NCI-H774 (cell line): ENCODE results near the gene STAT6.

Experiments used
- DNase-seq: peaks from one replicate; lab custom pipeline; 2025; lab: John Stamatoyannopoulos, UW

STAT6 gene

DNA sequence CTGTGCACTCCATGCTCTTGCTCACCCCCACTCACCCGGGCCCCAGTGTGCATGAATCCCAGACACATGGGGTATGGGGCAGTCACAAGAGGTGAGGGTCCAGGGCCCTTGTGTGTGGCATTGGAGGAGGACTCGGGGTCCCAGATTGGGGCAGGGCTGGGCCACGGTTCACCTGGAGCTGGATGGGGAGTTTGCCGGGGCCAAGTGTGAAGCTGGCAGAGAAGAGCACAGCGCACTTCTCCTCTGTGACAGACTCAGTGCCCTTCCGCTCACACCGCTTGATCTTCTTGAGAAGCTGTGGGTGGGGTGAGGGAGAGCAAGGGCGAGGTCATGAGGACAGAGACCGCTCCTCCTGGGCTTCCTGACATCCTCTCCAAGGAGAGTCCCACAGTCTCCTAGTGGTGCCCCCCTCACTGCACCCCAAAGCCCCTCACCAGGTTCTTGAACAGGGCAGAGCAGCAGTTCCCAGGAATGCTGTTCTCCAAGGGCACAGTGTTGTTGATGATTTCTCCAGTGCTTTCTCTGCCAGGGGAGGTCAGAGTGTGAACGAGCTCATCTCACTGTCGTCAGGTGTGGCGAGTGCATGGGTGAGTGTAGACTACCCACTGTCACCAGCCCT is 6.8 kb downstream of the STAT6 start:
- DNase-seq: no peak

GRCh38 chr12:57103856-57104255 is 7.3 kb downstream of the STAT6 start:
- no peak for DNase-seq

DNA sequence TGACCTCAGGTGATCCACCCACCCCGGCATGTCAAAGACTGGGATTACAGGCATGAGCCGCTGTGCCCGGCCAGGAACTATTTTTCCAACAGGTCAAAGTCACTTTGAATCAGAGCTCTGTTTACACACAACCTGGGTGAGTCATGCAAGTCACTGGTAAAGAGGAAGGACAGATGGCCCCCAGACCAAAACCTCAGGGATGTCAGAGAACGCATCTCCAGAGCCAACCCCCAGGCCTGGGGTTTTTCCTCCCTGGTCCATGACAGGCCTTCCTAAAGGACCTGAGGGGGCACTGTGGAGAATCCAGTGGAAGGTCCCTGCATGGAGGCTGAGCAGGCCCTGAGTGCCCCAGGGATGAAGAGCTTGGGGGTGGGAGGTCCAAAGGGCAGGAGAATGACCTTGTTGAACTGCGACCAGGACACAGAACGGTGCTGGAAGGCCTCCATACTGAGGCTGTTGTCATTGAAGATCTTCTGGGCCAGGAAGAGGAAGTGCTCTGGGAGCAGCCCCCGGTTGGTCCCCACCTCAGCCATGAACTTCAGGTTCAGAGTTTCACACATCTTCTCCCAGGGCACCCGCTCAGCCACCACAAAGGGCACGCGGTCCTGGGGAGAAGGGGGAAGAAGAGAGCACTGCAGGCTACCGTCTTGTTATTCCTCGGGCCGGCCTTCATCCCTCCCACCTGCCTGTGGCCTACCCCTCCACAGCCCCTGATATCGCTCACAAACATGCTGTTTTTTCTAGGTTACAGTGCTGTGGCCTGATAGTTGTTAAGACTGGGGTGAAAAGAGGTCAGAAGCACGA is 9.1 kb downstream of the STAT6 start:
- DNase-seq: no peak

DNA sequence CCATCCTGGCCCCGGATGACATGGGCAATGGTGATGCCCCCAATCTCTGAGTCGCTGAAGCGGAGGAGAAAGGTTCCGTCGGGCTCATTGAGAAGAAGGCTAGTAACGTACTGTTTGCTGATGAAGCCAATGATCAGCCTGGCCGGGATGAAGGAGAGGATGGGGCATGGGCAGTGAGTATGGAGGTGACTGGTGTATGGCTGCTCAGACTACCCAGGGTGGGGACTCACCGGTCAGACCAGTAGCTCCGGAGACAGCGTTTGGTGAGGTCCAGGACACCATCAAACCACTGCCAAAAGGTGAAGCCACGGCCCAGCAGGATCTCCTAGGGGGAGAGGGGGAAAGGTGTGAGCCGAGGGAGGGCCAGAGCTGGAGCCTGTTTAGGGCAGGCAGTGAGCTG is 11.4 kb downstream of the STAT6 start:
- no peak for DNase-seq

- no peak for DNase-seq
Observed at GRCh38 chr12:57099047-57099714, 12.0 kb downstream of the STAT6 start.

GRCh38 chr12:57098546-57098945 is 12.6 kb downstream of the STAT6 start:
- DNase-seq: no peak

DNA sequence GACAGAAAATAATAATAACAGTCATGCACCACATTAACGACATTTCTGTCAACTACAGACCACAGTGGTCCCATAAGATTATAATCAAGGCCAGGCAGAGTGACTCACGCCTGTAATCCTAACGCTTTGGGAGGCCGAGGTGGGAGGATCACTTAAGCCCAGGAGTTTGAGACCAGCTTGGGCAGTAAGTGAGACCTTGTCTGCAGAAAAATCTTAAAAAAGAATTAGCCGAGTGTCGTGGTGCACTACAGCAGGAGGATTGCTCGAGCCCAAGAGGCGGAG is 13.7 kb downstream of the STAT6 start:
- DNase-seq: no peak

GRCh38 chr12:57096748-57097553 is 14.2 kb downstream of the STAT6 start:
- DNase-seq: no peak

DNA sequence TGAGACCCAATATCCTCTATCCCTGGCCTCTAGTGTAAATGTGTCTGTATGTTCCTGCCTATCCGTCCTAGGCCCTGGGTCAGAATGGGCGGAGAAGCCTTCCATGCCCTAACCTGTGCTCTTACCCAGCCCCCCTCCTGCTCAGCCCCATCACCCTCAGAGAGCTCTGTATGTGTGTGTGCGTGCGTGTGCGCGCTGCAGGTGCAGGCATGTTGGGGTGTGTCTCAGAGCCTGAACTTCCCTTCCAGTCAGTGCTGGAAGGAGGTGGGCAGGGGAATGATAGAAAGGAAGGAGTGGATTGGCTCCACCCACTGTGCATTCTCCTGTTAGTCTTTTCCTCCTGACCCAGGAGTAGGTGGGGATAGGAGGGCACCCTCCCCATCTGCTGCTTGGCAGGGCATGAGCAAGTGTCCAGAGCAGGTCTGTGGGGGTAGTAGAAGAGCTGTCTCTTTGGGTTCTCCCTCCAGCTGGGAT is 15.0 kb downstream of the STAT6 start:
- DNase-seq: no peak

DNA sequence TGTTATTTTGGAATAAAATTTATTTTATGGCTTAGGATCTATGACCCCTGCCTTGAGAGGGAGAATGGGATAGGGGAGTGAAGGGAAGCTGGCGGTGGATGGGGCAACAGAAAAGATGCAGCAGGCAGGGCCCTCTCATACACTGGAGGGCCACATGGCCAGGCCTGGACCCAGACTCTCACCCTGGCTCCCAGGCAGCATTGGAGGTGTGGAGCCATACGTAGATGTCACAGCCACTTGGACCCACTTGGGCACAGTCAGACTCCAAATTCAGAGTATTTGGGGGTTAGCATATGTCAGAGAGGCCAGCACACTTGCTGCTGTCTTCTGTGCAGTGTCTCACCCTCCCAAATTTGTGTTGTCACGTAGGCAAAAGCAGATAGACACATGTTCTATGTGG is 15.7 kb downstream of the STAT6 start:
- no peak for DNase-seq

DNA sequence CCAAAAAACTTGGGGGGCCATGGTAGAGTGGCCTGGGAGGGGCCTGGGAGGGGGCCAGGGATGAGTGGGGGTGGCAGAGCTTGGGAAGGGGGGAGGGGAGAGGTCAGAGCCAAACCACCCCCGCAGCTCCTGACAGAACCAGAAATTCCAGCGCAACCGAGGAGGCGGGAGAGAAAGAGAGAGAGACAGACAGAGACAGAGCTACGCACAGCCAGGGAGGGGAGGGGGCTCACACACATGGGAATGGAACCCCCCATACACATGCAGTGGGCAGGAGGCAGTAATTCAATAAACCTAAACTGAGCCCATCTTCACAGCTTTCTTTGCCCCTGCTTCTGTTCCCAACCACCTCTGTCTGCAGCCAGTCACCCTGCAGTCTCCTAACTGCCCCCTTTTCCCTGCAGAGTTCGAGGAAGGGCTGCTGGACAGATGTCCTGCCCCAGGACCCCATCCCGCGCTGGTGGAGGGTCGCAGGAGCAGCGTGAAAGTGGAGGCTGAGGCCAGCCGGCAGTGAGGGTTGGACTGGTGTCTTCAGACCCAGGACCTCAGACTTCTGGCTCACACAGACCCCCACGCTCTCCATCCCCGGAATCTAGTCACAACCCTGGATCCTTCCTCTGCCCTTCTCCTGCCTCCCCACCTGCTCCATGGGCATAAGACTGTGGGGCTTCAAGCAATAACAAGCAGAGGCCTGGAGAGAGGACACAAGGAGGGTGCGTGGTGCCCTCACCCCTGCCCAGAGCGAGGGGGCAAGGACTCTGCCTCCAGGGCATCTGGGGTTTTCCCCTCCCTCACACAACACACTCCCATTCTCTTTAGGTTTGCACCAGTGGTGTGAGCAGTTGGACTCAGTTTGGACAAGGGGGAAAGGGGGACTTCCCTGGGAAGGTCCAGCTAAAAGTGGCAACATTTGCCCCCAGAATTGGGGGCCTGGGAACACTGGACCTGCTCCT is 16.7 kb downstream of the STAT6 start:
- DNase-seq: no peak

DNA sequence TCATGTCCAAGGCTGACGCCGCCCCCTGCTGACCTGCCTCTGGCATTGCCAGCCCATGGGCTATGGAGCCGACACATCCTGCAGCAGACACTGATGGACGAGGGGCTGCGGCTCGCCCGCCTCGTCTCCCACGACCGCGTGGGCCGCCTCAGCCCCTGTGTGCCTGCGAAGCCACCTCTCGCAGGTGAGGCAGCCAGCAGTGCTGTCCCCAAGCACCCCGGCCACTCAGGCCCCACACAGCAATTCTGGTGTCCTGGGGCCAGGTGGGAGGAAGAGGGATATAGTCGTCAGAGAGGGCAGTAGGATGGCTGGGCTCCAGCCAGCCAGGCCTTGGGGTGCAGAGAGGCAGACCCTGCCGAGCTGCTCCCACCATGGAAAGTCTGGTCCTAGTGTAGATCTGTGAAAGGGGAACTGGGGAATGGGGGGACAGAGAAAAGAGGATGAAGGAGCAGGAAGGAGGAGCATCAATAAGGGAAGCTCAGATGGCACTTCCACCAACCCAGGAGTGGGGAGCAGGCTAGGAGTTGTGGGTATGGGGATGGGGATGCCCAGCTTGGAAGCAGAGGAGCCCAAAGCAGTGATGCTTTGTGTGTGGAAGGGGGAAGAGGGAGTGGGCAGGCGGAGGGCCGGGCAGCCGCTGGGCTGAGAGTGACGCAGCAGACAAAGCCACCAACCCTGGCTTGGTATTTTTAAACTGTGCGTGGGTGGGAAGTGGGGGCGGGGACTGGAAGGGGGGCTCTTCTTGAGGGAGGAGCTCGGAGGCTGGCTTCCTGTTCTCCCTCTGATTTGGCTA is 17.6 kb downstream of the STAT6 start:
- DNase-seq: no peak

DNA sequence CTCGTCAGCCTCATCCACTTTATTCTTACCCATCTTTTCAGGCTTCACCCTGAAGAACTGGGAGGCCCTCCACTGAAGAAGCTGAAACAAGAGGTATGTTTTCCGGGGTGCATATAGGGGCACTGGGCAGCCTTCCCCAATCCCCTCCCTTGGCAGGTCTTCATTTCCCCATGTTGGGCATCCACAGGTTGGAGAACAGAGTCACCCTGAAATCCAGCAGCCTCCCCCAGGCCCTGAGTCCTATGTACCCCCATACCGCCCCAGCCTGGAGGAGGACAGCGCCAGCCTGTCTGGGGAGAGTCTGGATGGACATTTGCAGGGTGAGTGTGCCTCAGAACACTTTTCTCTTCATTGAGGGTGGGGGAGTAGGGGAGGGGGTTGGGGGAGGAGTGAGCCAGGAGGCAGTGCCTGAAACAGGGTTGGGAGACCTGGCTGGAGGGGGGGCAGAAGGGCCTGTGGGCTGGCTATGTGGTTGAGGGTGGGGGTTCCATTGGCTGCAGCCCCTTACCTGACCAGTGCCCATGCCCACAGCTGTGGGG is 18.2 kb downstream of the STAT6 start:
- DNase-seq: no peak

DNA sequence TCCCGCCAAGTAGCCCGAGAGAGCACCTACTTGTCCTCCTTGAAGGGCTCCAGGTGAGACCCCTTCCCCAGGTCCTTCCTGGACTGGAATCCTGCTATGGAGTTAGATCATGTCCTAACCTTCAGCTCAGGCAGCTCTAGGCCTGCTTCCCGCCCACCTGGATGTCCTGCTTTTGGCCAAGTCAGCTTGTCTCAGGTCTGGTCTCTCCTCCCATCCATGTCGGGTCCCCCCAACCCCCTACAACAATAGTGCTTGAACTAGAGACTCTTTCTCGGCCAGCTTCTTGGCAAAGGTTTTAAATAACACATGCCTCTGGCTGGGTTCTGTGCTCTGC is 18.7 kb downstream of the STAT6 start:
- DNase-seq: no peak

GRCh38 chr12:57091638-57092528 is 19.3 kb downstream of the STAT6 start:
- no peak for DNase-seq

GRCh38 chr12:57090924-57091637 is 20.1 kb downstream of the STAT6 start:
- DNase-seq: no peak

DNA sequence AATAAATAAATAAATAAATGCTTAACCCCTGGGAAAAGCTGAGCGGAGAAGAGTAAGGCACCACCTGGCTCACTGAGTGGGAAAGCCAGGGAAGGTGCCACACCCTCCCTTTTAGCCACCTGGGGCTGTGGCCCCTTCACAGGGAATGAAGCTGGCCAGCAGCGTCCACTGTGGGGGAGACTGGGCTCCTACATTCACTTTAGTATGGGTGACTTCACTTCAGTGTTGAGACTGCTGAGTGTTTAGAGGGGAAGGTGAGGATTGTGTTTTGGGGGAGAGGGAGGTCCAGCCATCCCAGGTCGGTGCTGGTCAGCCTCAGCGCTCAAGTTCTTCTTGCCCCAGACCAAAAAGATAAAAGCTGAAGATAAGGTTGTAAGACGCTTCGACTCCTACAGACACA is 20.7 kb downstream of the STAT6 start:
- no peak for DNase-seq
